SK-N-SH treated with all-trans-retinoic acid at 6 μM for 48 hours (cell line): Measurements from ENCODE around the gene ARHGEF7.

ENCODE experiments used
- ATAC-seq: fragments of 200-7000 bp; cut with Tn5 transposase; 3 replicates; pipeline ENCODE4 v1.9.1; 2020; ENCODE audit warnings: mild to moderate bottlenecking, moderate library complexity
- ARNTL ChIP-seq: fragments of 450-650 bp; formaldehyde crosslinking; IDR thresholded peaks from 2 replicates; pipeline ENCODE4 v1.5.0; 2020; ENCODE audit warnings: low read depth, mild to moderate bottlenecking, moderate library complexity, borderline replicate concordance
- BACH2 ChIP-seq: fragments of 250-450 bp; sonication (Bioruptor Pico); IDR thresholded peaks from 2 replicates; pipeline ENCODE4 v1.9.0; 2021; ENCODE audit warnings: mild to moderate bottlenecking, borderline replicate concordance
- CREB5 ChIP-seq: fragments of 250-450 bp; sonication (Bioruptor Pico); IDR thresholded peaks from 2 replicates; pipeline ENCODE4 v1.5.1; 2020; ENCODE audit warnings: low read depth, mild to moderate bottlenecking, moderate library complexity
- CSDC2 ChIP-seq: fragments of 250-450 bp; sonication (Bioruptor Pico); IDR thresholded peaks from 2 replicates; pipeline ENCODE4 v1.5.0; 2020; ENCODE audit warnings: mild to moderate bottlenecking, moderate library complexity
- CSRNP3 ChIP-seq: fragments of 250-450 bp; sonication (Bioruptor Pico); IDR thresholded peaks from 2 replicates; pipeline ENCODE4 v1.5.1; 2021; ENCODE audit warnings: mild to moderate bottlenecking, moderate library complexity
- ESRRG ChIP-seq: fragments of 250-450 bp; sonication (Bioruptor Pico); IDR thresholded peaks from 2 replicates; pipeline ENCODE4 v1.6.1; 2021; ENCODE audit warnings: mild to moderate bottlenecking
- GLIS3 ChIP-seq: fragments of 250-450 bp; sonication (Bioruptor Pico); IDR thresholded peaks from 2 replicates; pipeline ENCODE4 v1.5.0; 2020; ENCODE audit warnings: mild to moderate bottlenecking, moderate library complexity
- ISL1 ChIP-seq: fragments of 250-450 bp; sonication (Bioruptor Pico); IDR thresholded peaks from 2 replicates; pipeline ENCODE4 v2.1.2; 2022; ENCODE audit warnings: mild to moderate bottlenecking, moderate library complexity
- OSR1 ChIP-seq: fragments of 250-450 bp; sonication (Bioruptor Pico); IDR thresholded peaks from 2 replicates; pipeline ENCODE4 v1.8.0; 2022; ENCODE audit warnings: moderate library complexity, mild to moderate bottlenecking, inconsistent platforms
- PATZ1 ChIP-seq: fragments of 250-450 bp; sonication (Bioruptor Pico); IDR thresholded peaks from 2 replicates; pipeline ENCODE4 v1.8.0; 2020; ENCODE audit warnings: mild to moderate bottlenecking, moderate library complexity, borderline replicate concordance
- POU6F1 ChIP-seq: fragments of 250-450 bp; sonication (Bioruptor Pico); IDR thresholded peaks from 2 replicates; pipeline ENCODE4 v1.8.0; 2021; ENCODE audit warnings: low read depth, mild to moderate bottlenecking, moderate library complexity, borderline replicate concordance
- PPARA ChIP-seq: fragments of 250-450 bp; sonication (Bioruptor Pico); IDR thresholded peaks from 2 replicates; pipeline ENCODE4 v1.5.0; 2020; ENCODE audit warnings: mild to moderate bottlenecking, borderline replicate concordance
- RARB ChIP-seq: fragments of 250-450 bp; sonication (Bioruptor Pico); IDR thresholded peaks from 2 replicates; pipeline ENCODE4 v1.8.0; 2021; ENCODE audit warnings: mild to moderate bottlenecking, moderate library complexity
- SNAI2 ChIP-seq: fragments of 250-450 bp; sonication (Bioruptor Pico); IDR thresholded peaks from 2 replicates; pipeline ENCODE4 v1.5.0; 2020; ENCODE audit warnings: mild to moderate bottlenecking, moderate library complexity
- TCF4 ChIP-seq: fragments of 250-450 bp; sonication (Bioruptor Pico); IDR thresholded peaks from 2 replicates; pipeline ENCODE4 v1.8.0; 2021; ENCODE audit warnings: mild to moderate bottlenecking, moderate library complexity, borderline replicate concordance
- TOX ChIP-seq: fragments of 250-450 bp; sonication (Bioruptor Pico); IDR thresholded peaks from 2 replicates; pipeline ENCODE4 v1.8.0; 2021; ENCODE audit warnings: mild to moderate bottlenecking, moderate library complexity, borderline replicate concordance
- TSHZ2 ChIP-seq: fragments of 250-450 bp; sonication (Bioruptor Pico); IDR thresholded peaks from 2 replicates; pipeline ENCODE4 v1.5.0; 2020; ENCODE audit warnings: mild to moderate bottlenecking, moderate library complexity
- ZC3H10 ChIP-seq: fragments of 250-450 bp; sonication (Bioruptor Pico); IDR thresholded peaks from 2 replicates; pipeline ENCODE4 v1.5.1; 2021; ENCODE audit warnings: mild to moderate bottlenecking, moderate library complexity
- ZFP30 ChIP-seq: fragments of 450-650 bp; formaldehyde crosslinking; IDR thresholded peaks from 2 replicates; pipeline ENCODE4 v1.5.0; 2022; ENCODE audit warnings: mild to moderate bottlenecking, moderate library complexity
- ZNF565 ChIP-seq: fragments of 450-650 bp; formaldehyde crosslinking; conservative IDR thresholded peaks from 2 replicates; pipeline ENCODE4 v1.5.0; 2020; ENCODE audit warnings: low read depth, mild to moderate bottlenecking, moderate library complexity
- ZNF70 ChIP-seq: fragments of 450-650 bp; formaldehyde crosslinking; IDR thresholded peaks from 2 replicates; pipeline ENCODE4 v1.5.0; 2020; ENCODE audit warnings: mild to moderate bottlenecking, moderate library complexity

ARHGEF7 gene

GRCh38 chr13:111139873-111140561 lies 24.9 kb downstream of the ARHGEF7 start:
- ATAC-seq, result no peak
- TF ChIP-seq CSRNP3 (CRISPR knock-in tag) (no peak), ZNF70 (CRISPR knock-in tag) (no peak), BACH2 (CRISPR knock-in tag) (no peak), TCF4 (CRISPR knock-in tag) (no peak), RARB (no peak), OSR1 (CRISPR knock-in tag) (no peak), ISL1 (no peak), ESRRG (no peak), TOX (CRISPR knock-in tag) (no peak), SNAI2 (CRISPR knock-in tag) (no peak), GLIS3 (CRISPR knock-in tag) (no peak), ARNTL (CRISPR knock-in tag) (no peak), ZNF565 (CRISPR knock-in tag) (no peak), TSHZ2 (CRISPR knock-in tag) (no peak), PATZ1 (CRISPR knock-in tag) (no peak), CSDC2 (CRISPR knock-in tag) (no peak), ZFP30 (no peak), ZC3H10 (CRISPR knock-in tag) (no peak), PPARA (no peak), POU6F1 (no peak)

GRCh38 chr13:111140562-111141105 lies 25.5 kb downstream of the ARHGEF7 start:
- ATAC-seq, result no peak
- TF ChIP-seq CREB5 (CRISPR knock-in tag), result no peak
- no peak for TF ChIP-seq PPARA
- TF ChIP-seq ESRRG, result no peak
- no peak for TF ChIP-seq OSR1 (CRISPR knock-in tag)
- TF ChIP-seq ISL1, result no peak
- TF ChIP-seq RARB, result no peak
- no peak for TF ChIP-seq ZNF70 (CRISPR knock-in tag)
- TF ChIP-seq POU6F1, result no peak
- TF ChIP-seq BACH2 (CRISPR knock-in tag), result no peak
- no peak for TF ChIP-seq ARNTL (CRISPR knock-in tag)
- TF ChIP-seq CSDC2 (CRISPR knock-in tag), result no peak
- no peak for TF ChIP-seq ZC3H10 (CRISPR knock-in tag)
- no peak for TF ChIP-seq SNAI2 (CRISPR knock-in tag)
- no peak for TF ChIP-seq ZFP30
- TF ChIP-seq TOX (CRISPR knock-in tag), result no peak
- no peak for TF ChIP-seq TSHZ2 (CRISPR knock-in tag)
